Activated CD4-positive, alpha-beta T cell treated with anti-CD3 and anti-CD28 coated beads, Interleukin-2, amount 50 U/mL, for 24 hours (primary cell): ENCODE data around the gene GRM8.

Experiments used
- DNase-seq, 2 donors: peaks; one replicate each; pipeline ENCODE4 v3.0.0-alpha.2; 2020; ENCODE audit warnings: low read depth in 1 of 2, low spot score in 1 of 2

Gene GRM8

GRCh38 chr7:126750207-126750911 is 502.4 kb downstream of the GRM8 start:
- DNase-seq, result no peak

GRCh38 chr7:126728967-126729366 is 523.8 kb downstream of the GRM8 start:
- DNase-seq, result no peak

- no peak for DNase-seq
These were observed 524.8 kb downstream of the GRM8 start for GRCh38 chr7:126727930-126728391.

GRCh38 chr7:126723966-126724544 is 528.7 kb downstream of the GRM8 start:
- DNase-seq, result no peak

GRCh38 chr7:126720232-126720631 is 532.5 kb downstream of the GRM8 start:
- DNase-seq, result no peak

- DNase-seq, result no peak
These were observed 534.3 kb downstream of the GRM8 start for GRCh38 chr7:126718419-126718818.

- no peak for DNase-seq
These were observed 536.4 kb downstream of the GRM8 start for GRCh38 chr7:126716321-126716720.

- DNase-seq, result no peak
These were observed 537.7 kb downstream of the GRM8 start for GRCh38 chr7:126715076-126715475.

- DNase-seq, result no peak
These were observed 550.3 kb downstream of the GRM8 start for GRCh38 chr7:126702242-126703016.

- peak; percentile 13 to 23 for DNase-seq
These were observed 551.7 kb downstream of the GRM8 start for GRCh38 chr7:126700807-126701604.

- no peak for DNase-seq
These were observed 553.0 kb downstream of the GRM8 start for GRCh38 chr7:126699707-126700106.

GRCh38 chr7:126698909-126699308 is 553.8 kb downstream of the GRM8 start:
- DNase-seq, result no peak

GRCh38 chr7:126698446-126698845 is 554.3 kb downstream of the GRM8 start:
- no peak for DNase-seq

- no peak for DNase-seq
These were observed 556.3 kb downstream of the GRM8 start for GRCh38 chr7:126696256-126697038.

GRCh38 chr7:126690848-126691751 is 561.6 kb downstream of the GRM8 start:
- no peak for DNase-seq

- no peak for DNase-seq
These were observed 562.6 kb downstream of the GRM8 start for GRCh38 chr7:126690104-126690503.

GRCh38 chr7:126689037-126689436 is 563.7 kb downstream of the GRM8 start:
- no peak for DNase-seq

GRCh38 chr7:126686474-126686873 is 566.3 kb downstream of the GRM8 start:
- DNase-seq, result no peak

- no peak for DNase-seq
These were observed 567.1 kb downstream of the GRM8 start for GRCh38 chr7:126685596-126685995.
